ENCODE results near the gene DYNAP.

The DYNAP gene, protein sequence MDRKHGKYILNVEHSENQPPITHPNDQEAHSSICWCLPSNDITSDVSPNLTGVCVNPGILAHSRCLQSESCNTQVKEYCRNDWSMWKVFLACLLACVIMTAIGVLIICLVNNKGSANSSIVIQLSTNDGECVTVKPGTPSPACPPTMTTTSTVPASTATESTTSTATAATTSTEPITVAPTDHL

DNA sequence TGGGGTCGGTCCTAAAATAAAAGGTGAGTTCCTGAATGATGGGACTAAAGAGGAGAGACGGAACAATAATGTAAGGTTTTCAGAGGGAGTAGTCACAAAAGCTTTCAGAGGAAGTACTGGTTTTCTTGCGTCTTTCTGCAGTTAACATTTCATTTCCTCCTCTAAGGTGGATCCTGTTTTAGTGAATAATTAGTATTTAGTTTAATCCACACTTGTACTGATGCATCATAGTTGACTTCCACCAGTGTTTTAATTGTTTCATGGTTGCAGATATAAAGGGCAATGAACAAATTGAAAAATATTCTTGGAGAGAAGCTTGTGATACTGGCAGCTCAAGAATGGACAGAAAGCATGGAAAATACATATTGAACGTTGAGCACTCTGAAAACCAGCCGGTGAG is at the start of gene DYNAP:
TSS of gene DYNAP (plus strand) at position 301 of the 400 bp plus-strand sequence. CDS start at position 339, 38 bp downstream.
- no peak for DNase-seq

DNA sequence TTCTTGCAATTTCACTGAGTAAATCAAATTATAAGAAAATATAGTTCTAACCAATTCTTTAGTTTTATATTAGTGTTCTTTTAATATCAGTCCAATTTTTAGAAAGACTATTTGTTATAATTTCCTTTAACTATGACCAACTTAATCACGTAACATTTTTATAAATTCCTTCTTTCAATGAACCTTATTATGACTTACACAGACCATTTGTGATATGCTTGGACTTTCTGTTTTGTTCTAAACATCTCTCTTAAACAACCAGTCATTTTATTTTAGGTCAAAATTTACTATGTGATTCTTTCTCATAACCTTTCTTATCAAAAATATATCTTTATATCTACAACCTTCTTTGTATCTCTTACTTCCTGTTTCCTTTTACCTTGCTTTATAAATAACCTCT is 39.5 kb upstream of the DYNAP start:
- DNase-seq, result no peak

DNA sequence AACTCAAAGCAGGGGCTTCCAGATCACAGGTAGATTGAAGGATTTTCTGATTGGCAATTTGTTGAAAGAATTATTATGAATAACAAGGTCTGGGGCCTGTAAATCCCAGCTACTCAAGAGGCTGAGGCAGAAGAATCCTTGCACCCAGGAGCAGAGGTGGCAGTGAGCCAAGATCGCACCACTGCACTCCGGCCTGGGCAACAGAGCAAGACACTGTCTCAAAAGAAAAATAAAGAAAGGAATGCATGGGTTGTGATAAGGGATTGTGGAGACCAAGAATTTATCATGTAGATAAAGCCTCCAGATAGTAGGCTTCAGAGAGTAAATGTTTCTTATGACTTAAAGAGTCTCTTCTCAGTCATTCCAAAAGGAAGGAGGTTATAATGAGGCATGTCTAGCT is 35.8 kb upstream of the DYNAP start:
- no peak for DNase-seq

DNA sequence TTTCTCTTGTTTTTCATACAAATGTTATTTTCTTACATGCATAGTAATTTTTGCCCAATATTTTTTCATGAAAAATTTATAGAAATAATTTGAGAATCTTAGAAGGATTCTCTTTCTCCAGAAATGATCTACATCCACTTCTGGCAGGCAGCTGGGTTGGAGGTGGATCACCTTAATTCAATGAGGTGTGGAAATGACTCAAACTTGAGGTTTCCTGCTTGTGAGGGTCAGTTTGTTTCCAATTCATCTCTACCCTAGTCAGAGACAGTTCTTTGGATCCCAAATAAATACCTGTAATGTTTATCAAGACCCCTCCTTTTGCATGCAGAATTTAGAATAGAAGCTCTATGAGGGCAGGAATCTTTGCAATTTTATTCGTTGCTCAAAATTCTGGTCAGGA is 35.0 kb upstream of the DYNAP start:
- DNase-seq, result no peak

DNA sequence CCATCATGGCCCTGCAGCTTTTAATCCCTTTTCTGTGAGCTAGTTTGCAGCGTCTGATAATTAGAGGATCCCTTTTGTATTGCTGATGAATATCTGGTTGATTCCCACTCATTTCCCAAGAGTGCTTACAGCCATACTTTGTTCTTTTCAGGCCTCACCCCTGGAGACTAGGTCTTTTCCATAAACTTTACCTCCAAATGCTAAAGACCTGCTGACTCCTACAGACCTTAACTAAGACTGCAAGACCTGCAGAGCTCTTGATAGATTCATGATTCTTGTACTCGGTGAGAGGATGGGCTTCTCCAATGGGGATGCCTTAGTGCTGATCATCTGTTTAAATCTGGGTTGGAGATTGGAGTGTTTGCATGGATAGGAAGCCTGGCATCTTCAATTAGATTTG is 33.1 kb upstream of the DYNAP start:
- DNase-seq, result no peak

DNA sequence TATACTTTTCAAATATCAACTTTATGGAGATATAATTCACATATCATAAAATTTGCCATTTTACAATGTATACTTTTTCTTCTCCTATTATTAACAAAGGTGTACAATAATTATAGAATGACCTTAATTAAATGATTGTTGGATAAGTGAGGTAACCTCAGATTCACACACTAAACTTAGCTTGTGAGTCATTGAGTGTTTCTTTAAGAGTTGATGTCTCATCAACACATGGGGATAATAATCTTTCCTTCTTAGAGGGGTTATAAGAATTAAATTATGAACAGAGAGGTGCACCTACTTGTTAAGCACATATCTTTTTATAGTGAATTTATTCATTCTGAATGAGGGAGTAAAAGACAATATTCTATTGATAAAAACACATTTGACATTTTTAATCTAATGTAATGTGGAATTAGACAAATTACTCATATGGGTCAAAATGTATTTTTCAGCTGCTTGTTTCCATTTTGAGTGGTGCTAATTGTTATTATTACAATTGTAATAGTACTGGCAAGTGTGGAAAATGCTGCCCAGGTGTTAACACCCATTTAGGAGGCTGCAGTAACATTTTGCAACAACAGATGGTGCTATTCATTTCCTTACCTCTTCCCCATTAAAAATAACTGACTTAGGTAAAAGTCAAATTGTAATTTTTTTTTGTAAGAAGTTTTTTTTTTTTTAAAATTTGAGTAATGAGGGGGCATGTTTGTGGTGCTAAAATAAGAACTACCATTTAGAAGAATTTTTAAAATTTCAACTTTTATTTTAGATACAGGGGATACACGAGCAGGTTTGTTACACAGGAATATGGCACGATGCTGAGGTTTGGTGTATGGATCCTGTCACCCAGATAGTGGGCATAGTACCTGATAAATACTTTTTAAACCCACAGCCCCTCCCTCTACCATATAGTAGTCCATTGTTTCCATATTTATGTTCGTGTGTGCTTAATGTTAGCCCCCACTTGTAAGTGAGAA is 32.1 kb upstream of the DYNAP start:
- no peak for DNase-seq

DNA sequence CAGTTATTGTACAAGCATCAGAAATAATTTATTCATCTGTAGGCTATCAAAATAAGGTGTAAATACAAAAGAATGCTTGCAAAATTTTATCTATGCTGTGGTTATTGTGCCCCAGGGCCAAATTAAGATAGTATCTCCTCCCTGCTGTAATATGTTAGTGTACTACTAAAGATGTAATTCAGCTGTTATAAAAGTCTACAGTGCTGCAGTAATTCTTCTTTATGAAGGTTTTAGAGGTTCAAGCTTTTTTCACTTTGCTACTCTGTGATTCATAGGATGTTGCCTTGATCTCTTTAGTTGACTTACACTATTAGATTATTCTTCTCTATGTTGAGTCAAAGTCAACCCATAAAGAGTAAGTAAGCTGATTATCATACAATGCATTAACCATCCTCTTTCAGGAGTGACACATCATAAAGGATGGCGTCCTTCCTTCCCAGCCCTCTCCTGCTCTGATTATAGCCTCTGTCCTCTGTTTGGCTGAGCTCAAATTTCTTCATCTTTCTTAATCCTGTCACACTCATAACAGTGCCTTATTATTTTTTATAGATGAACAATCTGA is 29.3 kb upstream of the DYNAP start:
- DNase-seq, result no peak

DNA sequence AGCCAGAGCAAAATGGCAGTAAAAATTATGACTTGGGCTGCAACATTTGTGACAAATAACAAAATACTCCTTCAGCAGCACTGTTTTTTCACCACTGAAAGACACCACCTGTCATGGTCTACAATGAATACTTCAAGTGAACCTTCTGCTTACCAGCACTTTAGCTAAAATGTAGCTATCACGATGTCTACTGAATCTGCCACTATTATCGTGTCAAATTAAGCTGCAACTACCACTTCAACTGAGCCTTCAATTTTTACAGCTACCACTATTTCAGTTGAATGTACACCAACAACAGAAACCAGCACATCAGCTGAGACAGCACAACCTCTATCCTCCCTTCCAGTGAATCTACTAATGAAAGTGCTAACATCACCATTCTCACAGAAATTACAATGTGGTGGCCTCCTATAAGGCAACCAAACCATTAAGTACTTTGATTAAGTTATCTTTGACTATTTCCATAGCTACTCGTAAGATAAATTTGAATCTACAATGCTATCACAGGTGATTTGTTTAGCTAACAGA is 10.8 kb upstream of the DYNAP start:
- DNase-seq, result no peak

DNA sequence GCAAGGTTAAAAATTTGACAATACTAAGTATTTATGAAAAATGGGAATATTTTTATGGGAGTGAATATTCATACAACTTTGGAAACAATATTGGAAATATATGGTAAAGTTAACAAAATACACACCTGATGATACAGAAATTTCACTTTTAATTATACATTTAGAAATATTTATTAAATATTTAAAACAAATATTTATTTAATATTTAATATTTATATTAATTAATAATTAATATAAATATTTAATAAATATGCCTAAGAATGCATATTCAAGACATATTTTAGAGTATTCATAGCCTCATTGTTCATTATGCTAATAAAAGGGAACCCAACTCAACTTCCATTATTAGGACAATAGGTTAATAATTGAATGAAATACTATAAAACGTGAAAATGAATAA is 7.0 kb upstream of the DYNAP start:
- no peak for DNase-seq

DNA sequence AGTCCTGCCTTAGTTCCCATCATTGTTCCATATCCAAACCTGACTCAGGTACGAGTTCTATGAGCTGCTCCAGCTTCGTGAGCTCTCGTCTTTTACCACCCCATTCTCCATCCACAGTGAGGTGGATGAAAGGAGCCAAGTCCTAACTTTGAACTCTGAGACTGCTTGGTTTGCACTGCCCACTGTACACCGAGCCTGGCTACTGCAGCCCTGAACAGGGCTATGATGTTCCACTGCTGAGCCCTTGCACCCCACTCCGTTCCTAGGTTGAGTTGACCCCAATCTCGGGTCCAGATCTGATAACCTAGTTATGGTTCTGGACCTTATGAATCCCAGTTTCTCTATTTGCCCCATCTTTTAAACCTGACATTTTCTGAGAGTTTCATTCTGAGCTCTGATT is 5.3 kb upstream of the DYNAP start:
- DNase-seq, result no peak

DNA sequence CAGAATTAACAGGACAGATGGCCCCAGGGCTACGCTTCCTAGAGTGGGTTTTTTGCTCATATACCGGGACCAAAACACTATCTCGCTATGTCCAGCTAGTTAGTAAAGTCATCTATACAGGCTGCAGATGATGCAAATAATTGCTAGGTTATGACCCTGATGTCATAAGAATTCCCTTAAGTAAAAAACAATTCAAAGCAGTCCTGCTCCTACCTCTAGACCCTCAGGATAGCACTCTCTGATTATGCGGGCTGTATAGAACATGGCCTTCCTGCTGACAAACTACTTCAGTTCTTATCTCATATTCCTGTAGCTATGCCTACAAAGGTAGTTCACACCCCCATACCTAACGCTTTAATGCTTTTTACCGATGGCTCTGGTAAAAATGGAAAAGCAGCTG is 13.2 kb downstream of the DYNAP start:
- DNase-seq, result no peak

DNA sequence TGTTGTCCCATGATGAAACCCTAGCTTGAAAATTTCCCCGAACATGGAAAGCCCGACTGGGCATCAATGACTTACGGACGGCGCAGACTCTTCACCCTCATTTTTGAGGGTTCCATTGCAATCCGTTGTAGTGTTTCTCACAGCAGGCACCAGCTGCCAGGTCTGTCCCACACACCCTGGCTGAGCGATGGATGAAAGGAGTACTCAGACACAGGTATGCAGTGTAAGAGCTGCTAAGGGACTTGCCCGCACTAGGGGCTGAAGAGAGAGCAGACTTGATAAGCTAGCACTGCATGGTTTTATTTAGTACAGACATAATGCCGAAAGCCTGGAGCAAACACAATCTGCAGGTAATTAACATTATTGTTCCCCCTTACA is 15.8 kb downstream of the DYNAP start:
- no peak for DNase-seq

DNA sequence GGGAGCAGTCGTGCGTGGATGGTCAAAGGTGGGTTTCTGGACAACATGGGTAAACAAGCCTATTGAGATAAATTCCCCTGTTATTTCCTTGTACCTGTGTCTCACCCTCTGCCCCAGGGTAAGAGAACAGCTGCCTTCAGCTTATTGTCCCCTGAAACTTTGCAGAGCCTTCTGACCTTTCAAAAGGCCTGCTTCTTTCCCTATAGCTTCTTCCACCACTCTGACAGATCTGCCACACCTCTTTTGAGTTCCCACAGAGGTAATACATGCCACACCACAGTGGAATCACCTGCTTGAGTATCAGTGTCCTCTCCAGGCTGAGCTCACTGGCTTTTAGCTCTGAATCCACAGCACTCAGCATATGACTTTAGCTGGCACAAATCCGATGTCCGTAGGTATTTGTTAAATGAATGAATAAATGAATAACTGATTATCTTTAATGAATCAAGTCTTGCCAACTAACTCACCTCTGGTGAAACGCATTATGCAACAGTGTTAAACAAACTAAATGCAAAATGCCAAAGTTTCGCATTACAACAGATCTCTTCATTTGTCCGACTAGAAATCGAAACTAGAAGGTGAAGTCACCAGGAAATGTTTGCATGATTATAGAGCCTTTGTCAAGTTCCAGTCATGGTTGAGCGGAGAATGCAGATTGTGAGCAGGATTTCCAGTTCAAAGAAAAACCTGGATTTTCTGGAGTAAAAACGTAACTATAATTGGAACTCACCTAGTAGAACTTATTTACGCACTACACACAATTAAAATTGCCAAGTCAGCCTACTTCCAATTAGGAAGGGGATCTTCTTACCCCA is 16.4 kb downstream of the DYNAP start:
- DNase-seq, result no peak

DNA sequence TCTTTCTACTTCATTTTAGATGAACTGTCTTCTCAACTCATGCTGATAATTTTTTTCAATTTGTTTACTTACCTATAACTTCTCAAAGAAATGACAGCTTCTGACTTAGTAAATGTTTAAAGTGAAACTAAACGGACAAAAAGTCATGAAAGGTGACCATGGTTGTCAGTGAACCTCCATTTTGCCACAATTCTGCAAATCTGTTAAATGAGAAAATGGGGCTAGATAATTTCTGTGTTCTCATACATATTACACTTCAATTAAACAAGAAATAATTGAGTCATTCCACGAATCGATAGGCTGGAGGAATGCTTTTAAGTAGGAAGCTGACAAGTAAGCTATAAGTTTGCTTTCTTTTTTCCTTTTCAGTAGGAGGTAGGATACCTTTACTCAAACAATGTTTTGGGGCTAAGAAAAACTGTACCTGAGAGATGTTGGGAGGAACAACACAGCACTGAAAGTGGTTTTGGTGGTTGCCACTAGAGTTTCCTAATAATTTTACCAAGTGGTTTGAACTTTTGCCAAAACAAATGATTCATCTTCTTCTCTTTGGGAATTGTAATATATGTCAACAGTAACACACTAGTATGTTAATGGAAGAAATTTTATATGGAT is 17.1 kb downstream of the DYNAP start:
- no peak for DNase-seq

DNA sequence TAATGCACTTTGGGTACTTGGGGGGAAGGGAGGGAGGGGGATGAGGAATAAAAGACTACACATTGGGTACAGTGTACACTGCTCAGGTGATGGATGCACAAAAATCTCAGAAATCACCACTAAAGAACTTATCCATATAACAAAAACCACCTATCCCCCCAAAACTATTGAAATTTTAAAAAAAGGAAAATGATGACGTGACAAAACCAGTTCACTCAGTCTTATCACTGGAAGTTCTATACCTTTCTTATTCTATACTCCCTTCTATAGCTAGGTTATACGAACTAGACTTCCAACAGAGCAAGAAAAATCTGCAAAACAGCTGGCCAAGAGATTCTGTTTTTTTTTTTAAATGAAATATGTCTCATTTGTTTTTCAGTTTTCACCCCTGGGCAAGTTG is 20.8 kb downstream of the DYNAP start:
- no peak for DNase-seq

DNA sequence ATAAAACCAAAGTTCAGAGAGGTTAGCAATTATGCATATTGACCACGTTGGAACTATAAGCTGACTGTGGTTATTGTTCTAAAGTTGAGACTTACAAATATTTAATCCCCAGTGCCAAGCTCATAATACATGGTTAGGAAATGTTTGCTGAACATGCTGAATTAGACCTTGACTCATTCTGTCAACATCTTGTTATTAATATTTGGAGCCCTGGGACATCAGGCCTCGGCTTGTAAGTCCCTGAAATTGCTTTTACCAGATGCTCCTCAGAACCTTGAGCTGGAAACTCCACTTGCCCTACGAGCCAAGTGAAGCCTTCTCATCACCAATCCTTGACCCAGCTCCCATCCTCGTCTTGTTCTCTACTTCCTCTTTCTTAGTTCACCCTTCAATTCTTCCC is 21.2 kb downstream of the DYNAP start:
- DNase-seq, result no peak

DNA sequence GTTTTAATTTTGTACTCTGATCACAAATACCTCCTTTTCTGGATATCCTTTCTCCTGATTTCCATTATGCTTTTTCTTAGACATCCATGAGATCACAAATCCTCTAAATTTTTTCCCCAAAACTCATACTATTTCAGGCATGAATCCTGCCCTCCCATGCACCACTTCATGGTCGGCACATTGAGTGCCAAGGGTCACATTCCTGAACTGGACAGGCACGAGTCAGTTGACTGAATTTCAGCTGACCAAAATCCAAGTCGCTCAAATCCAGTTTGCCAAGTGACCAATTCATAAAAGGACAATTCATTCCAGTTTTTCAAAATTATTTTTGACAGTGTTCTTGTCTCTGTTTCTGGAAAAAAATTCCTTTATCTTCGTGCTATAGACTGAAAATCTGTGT is 22.1 kb downstream of the DYNAP start:
- DNase-seq, result no peak

DNA sequence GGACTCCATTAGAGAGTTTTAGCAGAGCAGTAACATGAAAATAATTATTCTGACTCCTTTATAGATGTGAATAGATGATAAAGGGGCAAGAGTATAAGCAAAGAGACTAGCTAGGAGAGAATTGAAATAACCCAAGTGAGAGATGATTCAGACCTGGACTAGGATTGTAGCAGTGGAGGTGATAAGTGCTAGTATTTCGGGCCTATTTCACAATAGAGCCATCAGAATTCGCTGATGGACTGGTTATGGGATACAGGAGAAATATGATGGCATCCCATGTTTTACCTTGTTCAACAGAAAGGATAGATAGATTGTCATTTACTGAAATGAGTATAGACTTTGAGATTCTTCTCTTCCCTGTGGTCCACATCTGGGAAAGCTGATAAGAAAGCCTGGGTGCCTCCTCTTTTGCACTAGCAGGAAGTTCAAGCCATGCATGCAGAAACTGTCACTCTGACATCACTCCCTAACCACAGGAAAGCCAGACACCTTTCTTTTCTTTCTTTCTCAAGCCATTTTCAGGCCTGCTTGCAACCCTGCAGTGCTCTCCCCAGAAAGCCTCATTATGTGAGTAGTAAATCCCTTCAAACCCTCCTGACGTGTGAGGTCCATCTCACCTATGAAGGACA is 25.3 kb downstream of the DYNAP start:
- DNase-seq, result no peak

DNA sequence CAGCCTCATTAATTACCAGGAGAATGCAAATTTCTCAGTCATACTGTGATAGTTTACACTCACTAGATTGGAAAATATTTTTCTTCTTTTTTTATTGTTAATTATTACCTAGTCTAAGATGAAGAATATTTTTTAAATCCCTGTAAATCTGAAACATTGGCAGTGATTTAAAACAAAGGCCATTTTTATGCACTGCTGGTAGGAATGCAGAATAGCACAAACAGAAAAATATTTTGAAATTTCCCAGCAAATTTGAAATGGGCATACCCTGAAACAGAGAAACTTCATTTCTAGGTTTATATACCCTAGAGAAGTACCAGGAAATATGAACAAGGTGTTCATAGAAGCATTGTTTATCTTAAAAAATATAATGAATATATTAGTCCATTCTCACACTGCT is 31.0 kb downstream of the DYNAP start:
- DNase-seq, result no peak

DNA sequence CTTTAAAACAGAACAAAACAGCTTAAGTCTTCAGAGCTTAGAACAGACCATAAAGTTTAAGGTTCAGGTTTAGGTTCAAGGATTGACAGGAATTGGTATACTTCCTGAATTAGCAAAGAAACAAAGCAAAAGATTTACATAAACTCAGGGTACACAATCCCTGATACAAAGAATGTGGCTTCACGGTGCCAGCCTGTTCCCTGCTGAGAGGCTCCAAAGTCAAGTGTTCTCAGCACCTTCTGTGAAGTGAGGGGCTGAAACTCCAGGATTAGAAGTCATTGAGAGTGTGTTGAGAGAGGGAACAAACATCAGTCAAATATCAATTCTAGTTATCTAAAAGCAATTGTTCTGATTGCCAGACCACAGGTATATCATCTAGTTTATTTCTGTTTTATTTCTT is 35.7 kb downstream of the DYNAP start:
- DNase-seq, result no peak

DNA sequence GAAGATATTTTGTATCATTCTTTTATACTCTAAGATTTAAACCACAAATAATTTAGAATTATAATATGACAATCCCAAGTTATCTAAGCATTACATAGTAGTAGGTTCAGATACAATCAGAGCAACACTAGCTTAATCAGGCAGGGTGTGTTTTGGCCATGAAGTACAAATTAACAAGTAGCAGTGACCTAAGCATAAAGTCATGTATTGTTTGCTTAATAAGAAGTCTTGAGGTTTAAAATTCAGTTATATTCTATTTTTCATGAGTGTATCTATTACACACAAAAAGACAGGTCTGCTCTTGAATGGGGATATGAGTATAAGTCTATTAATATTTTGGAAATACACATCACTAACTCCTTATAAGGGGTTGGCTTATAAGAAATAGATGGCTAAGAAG is 39.9 kb downstream of the DYNAP start:
- DNase-seq, result no peak

DNA sequence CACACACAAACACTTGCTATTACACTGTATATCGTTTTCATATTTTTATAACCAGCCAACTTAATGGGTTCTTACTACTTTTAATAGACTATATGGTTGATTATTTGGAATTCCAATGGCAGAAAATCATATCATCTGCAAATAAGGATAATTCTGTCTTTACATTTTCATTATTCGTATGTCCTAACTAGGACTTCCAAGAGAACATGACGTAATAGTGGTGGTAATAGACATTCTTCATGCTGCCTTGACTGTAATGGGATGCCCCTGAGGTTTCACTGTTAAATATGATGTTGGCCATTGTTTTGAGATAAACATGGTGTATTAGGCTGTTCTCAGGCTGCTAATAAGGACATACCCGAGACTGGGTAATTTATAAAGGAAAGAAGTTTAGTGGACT is 45.2 kb downstream of the DYNAP start:
- no peak for DNase-seq

Measured in stimulated activated CD4-positive, alpha-beta T cell treated with anti-CD3 and anti-CD28 coated beads, Interleukin-15, amount 100 ng/mL, for 24 hours (primary cell).